Measurements from ENCODE around the gene SUDS3. TPM values are rescaled to one million over a fixed set of nuclear protein-coding genes. Genes with fewer than 3 reads are reported as not detected.

The SUDS3 gene
- total and polyA plus RNA-seq, 2 donors (not counting 1 experiment from before 2014, with no cell fraction given): 20.3 to 31.4 TPM

- no peak for DNase-seq (ENCODE audit: low read depth in 2 of 2)
Measured at GRCh38 chr12:118430516-118430915, 54.2 kb downstream of the SUDS3 start.

GRCh38 chr12:118432812-118433545 is 56.6 kb downstream of the SUDS3 start:
- H3K27ac ChIP-seq (ENCODE audit: insufficient read depth, low read length): no peak overlapping the region
- H3K4me2 ChIP-seq (ENCODE audit: extremely low read depth, insufficient read depth, low read length): no peak overlapping the region
- no peaks in the 10 kb centered on the region for H3K27me3 ChIP-seq (ENCODE audit: control insufficient read depth, insufficient read depth, low read length)
- H3K4me3 ChIP-seq (replicated peaks in 1 of 4; ENCODE audit: control extremely low read depth in 1 of 4, insufficient read depth in 1 of 4, low read depth in 3 of 4, low read length in 4 of 4): no peak overlapping the region
- TF ChIP-seq CTCF (conservative IDR thresholded peaks at IDR 0.05 in 1 of 2, IDR thresholded peaks at IDR 0.05 in 1 of 2; ENCODE audit: low read depth in 1 of 2, low read length in 2 of 2) (no peak), EZH2 (IDR thresholded peaks at IDR 0.05; ENCODE audit: low read length, missing control alignments) (no peak)
- H3K4me1 ChIP-seq (ENCODE audit: control insufficient read depth, extremely low read depth, insufficient read depth, low read length): peaks cover 3% of the 10 kb centered on the region
- no peak overlapping the region for H3K9ac ChIP-seq (ENCODE audit: insufficient read depth, low read length)
- DNase-seq (ENCODE audit: low read depth in 2 of 2): no peak
- H3K36me3 ChIP-seq (ENCODE audit: control insufficient read depth, insufficient read depth, low read length): no peaks in the 10 kb centered on the region
- H3K9me3 ChIP-seq (ENCODE audit: control insufficient read depth, insufficient read depth, low read depth, low read length): no peaks in the 10 kb centered on the region
- H3K79me2 ChIP-seq (ENCODE audit: control insufficient read depth, insufficient read depth, low read length): no peaks in the 10 kb centered on the region
- H4K20me1 ChIP-seq (ENCODE audit: control insufficient read depth, extremely low read depth, insufficient read depth, low read length): no peaks in the 10 kb centered on the region
- no peak overlapping the region for H2AFZ ChIP-seq (ENCODE audit: low read length)

More at GRCh38 chr12:118430516-118430915, 54.2 kb downstream of the SUDS3 start:
- Histone ChIP-seq H4K20me1 (ENCODE audit: control insufficient read depth, extremely low read depth, insufficient read depth, low read length) (no peaks in the 10 kb centered on the region), H3K79me2 (ENCODE audit: control insufficient read depth, insufficient read depth, low read length) (no peaks in the 10 kb centered on the region), H3K27me3 (ENCODE audit: control insufficient read depth, insufficient read depth, low read length) (no peaks in the 10 kb centered on the region), H3K36me3 (ENCODE audit: control insufficient read depth, insufficient read depth, low read length) (no peaks in the 10 kb centered on the region), H3K4me2 (ENCODE audit: extremely low read depth, insufficient read depth, low read length) (no peak overlapping the region), H3K4me3 (replicated peaks in 1 of 4; ENCODE audit: control extremely low read depth in 1 of 4, insufficient read depth in 1 of 4, low read depth in 3 of 4, low read length in 4 of 4) (no peak overlapping the region), H3K4me1 (ENCODE audit: control insufficient read depth, extremely low read depth, insufficient read depth, low read length) (no peaks in the 10 kb centered on the region), H3K9me3 (ENCODE audit: control insufficient read depth, insufficient read depth, low read depth, low read length) (no peaks in the 10 kb centered on the region), H3K9ac (ENCODE audit: insufficient read depth, low read length) (no peak overlapping the region), H3K27ac (ENCODE audit: insufficient read depth, low read length) (no peak overlapping the region), H2AFZ (ENCODE audit: low read length) (no peak overlapping the region)
- TF ChIP-seq CTCF (conservative IDR thresholded peaks at IDR 0.05 in 1 of 2, IDR thresholded peaks at IDR 0.05 in 1 of 2; ENCODE audit: low read depth in 1 of 2, low read length in 2 of 2) (no peak), EZH2 (IDR thresholded peaks at IDR 0.05; ENCODE audit: low read length, missing control alignments) (no peak)

- DNase-seq (ENCODE audit: low read depth in 2 of 2): no peak
- TF ChIP-seq EZH2 (IDR thresholded peaks at IDR 0.05; ENCODE audit: low read length, missing control alignments) (no peak), CTCF (conservative IDR thresholded peaks at IDR 0.05 in 1 of 2, IDR thresholded peaks at IDR 0.05 in 1 of 2; ENCODE audit: low read depth in 1 of 2, low read length in 2 of 2) (no peak)
- Histone ChIP-seq H2AFZ (ENCODE audit: low read length) (no peak overlapping the region), H3K79me2 (ENCODE audit: control insufficient read depth, insufficient read depth, low read length) (no peaks in the 10 kb centered on the region), H3K4me3 (replicated peaks in 1 of 4; ENCODE audit: control extremely low read depth in 1 of 4, insufficient read depth in 1 of 4, low read depth in 3 of 4, low read length in 4 of 4) (no peak overlapping the region), H3K9ac (ENCODE audit: insufficient read depth, low read length) (no peak overlapping the region), H3K27ac (ENCODE audit: insufficient read depth, low read length) (no peak overlapping the region), H3K36me3 (ENCODE audit: control insufficient read depth, insufficient read depth, low read length) (no peaks in the 10 kb centered on the region), H3K4me1 (ENCODE audit: control insufficient read depth, extremely low read depth, insufficient read depth, low read length) (peaks cover 3% of the 10 kb centered on the region), H4K20me1 (ENCODE audit: control insufficient read depth, extremely low read depth, insufficient read depth, low read length) (no peaks in the 10 kb centered on the region), H3K27me3 (ENCODE audit: control insufficient read depth, insufficient read depth, low read length) (no peaks in the 10 kb centered on the region), H3K4me2 (ENCODE audit: extremely low read depth, insufficient read depth, low read length) (no peak overlapping the region), H3K9me3 (ENCODE audit: control insufficient read depth, insufficient read depth, low read depth, low read length) (no peaks in the 10 kb centered on the region)
Measured at GRCh38 chr12:118436002-118436730, 59.8 kb downstream of the SUDS3 start.

All from fibroblast of lung (primary cell).